ENCODE data around the gene OVAAL. TPM values are rescaled to one million over a fixed set of nuclear protein-coding genes. Genes with fewer than 3 reads are reported as not detected.

Gene OVAAL
- total RNA-seq, 1 donor: not detected

GRCh38 chr1:180567654-180568053, 8.9 kb downstream of the OVAAL start:
- TF ChIP-seq, protein P1, sequence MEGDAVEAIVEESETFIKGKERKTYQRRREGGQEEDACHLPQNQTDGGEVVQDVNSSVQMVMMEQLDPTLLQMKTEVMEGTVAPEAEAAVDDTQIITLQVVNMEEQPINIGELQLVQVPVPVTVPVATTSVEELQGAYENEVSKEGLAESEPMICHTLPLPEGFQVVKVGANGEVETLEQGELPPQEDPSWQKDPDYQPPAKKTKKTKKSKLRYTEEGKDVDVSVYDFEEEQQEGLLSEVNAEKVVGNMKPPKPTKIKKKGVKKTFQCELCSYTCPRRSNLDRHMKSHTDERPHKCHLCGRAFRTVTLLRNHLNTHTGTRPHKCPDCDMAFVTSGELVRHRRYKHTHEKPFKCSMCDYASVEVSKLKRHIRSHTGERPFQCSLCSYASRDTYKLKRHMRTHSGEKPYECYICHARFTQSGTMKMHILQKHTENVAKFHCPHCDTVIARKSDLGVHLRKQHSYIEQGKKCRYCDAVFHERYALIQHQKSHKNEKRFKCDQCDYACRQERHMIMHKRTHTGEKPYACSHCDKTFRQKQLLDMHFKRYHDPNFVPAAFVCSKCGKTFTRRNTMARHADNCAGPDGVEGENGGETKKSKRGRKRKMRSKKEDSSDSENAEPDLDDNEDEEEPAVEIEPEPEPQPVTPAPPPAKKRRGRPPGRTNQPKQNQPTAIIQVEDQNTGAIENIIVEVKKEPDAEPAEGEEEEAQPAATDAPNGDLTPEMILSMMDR (IDR thresholded peaks at IDR 0.05; ENCODE audit: insufficient read depth, low read depth, low read length): no peak
- peak; percentile 37 for DNase-seq (ENCODE audit: low read depth)

GRCh38 chr1:180568184-180568583, 9.4 kb downstream of the OVAAL start:
- TF ChIP-seq, protein P1 (IDR thresholded peaks at IDR 0.05; ENCODE audit: insufficient read depth, low read depth, low read length): no peak
- no peak for DNase-seq (ENCODE audit: low read depth)
- no peak overlapping the region for H3K4me3 ChIP-seq (ENCODE audit: low read depth, low read length)

More at GRCh38 chr1:180567654-180568053, 8.9 kb downstream of the OVAAL start:
- peak overlapping the region; percentile 10 for H3K4me3 ChIP-seq (ENCODE audit: low read depth, low read length)

- TF ChIP-seq, protein P1 (IDR thresholded peaks at IDR 0.05; ENCODE audit: insufficient read depth, low read depth, low read length): no peak
- no peak overlapping the region for H3K4me3 ChIP-seq (ENCODE audit: low read depth, low read length)
- peak; percentile 33 for DNase-seq (ENCODE audit: low read depth)
These were observed 12.5 kb downstream of the OVAAL start for GRCh38 chr1:180571060-180571831.

DNA sequence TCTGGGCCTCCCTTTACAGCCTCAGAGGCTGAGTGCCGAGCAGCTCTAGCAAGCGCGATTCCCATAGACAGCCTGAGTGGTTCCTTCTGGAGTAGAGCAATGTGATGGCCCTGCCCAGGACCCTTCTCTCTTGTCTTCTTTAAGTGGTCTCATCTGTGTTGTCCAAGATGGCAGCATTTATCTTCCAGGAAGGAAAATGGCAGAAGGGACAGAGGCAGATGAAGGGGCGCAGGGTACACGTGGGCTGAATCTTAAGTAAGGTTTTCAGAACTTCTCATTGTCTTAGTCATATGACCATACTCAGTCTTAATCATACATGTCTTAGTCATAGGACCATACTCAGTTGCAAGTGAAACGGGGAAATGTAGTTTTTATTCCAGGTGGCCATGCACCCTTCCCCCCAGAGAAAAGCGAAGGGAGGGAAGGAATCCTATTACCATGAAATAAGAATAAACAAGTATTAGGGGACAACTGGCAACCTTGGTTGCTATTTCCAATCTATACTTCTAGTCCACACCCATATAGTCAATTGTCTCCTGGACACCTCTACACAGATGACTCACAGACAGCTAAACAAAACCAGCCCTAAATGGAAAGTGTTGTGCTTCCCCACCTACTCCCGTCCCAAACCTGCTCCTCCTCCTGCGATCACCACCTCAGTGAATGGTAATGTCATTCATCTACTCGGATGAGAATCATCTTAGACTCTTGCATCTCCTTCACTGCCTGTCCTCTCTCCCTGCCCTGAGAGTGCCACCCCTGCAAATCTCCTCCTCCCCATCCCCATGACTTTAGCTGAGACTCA, 13.3 kb downstream of the OVAAL start:
- DNase-seq (ENCODE audit: low read depth): no peak
- TF ChIP-seq, protein P1 (IDR thresholded peaks at IDR 0.05; ENCODE audit: insufficient read depth, low read depth, low read length): no peak
- H3K4me3 ChIP-seq (ENCODE audit: low read depth, low read length): no peak overlapping the region

DNA sequence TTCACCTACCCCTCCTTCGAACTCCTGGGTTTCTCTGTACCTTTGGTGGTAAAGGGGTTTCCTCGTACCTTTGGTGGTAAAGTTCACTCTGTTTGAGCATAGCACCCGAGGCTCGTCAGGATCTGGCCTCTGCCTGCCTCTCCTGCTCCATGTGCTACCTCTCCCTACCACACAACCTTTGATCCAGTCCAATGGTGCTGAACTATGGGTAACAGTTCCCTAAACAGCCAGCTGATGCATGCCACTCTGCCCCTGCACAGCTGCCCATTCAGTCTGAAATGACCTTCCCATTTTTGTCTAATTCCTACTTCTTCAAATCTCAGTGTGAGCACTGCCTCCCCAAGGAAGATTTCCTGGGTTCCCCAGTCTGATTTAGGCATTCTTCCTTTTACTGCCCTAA, 14.0 kb downstream of the OVAAL start:
- TF ChIP-seq, protein P1 (IDR thresholded peaks at IDR 0.05; ENCODE audit: insufficient read depth, low read depth, low read length): no peak
- no peak overlapping the region for H3K4me3 ChIP-seq (ENCODE audit: low read depth, low read length)
- DNase-seq (ENCODE audit: low read depth): no peak

DNA sequence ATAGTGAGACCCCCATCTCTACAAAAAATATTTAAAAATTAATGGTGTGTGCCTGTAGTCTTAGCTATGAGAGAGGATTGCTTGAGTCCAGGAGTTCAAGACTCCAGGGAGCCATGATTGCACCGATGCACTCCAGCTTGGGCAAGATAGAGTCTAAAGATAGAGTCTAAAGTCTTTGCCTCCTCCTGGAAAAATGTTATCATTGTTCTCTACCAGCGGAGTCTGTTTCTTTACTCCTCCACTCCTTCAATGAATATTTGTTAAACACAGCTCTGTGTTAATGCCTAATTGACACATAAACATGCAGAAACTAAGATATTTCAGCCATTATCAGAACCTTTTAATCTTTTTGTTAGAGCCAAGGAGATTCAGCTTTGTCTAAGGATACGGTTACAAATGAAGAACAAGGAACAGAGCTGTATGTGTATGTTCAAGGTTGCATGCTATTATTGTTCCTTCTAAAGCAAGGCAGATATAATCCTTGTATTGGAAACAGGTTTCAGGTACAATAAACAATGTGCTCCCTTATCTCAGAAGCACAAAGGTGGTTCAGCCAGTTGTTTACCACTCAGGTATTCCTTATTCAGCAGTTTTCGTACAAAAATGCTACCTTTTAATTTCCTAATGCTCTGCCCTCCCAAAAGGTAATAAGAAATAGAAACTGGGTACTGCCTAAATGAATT, 15.4 kb downstream of the OVAAL start:
- TF ChIP-seq, protein P1 (IDR thresholded peaks at IDR 0.05; ENCODE audit: insufficient read depth, low read depth, low read length): no peak
- no peak overlapping the region for H3K4me3 ChIP-seq (ENCODE audit: low read depth, low read length)
- no peak for DNase-seq (ENCODE audit: low read depth)
